ENCODE measurements around the gene TMX4. TPM values are rescaled to one million over a fixed set of nuclear protein-coding genes. Genes with fewer than 3 reads are reported as not detected.
"Not testable (repeated sequence)": the region's sequence is repeated elsewhere in the genome, so short reads cannot be mapped to it uniquely, and the experiment has no call there.

The TMX4 gene
- total RNA-seq, 1 experiment from 2014 or later, result 6.2 TPM

GRCh38 chr20:7981374-7981773, 38.2 kb downstream of the TMX4 start:
- in situ Hi-C loops (cut with HindIII; ENCODE audit: low pct_unique_long_range_greater_than_20kb, low sequenced_read_pairs), result no loop called here
- DNase-seq (ENCODE audit: low read depth), result no peak

GRCh38 chr20:7980332-7981046, 39.1 kb downstream of the TMX4 start:
- peak; percentile 36 for DNase-seq (ENCODE audit: low read depth)
- in situ Hi-C loops (cut with HindIII; ENCODE audit: low pct_unique_long_range_greater_than_20kb, low sequenced_read_pairs), result no loop called here

GRCh38 chr20:7977709-7978108, 41.9 kb downstream of the TMX4 start:
- no peak for DNase-seq (ENCODE audit: low read depth)
- in situ Hi-C loops (cut with HindIII; ENCODE audit: low pct_unique_long_range_greater_than_20kb, low sequenced_read_pairs), result no loop called here

- DNase-seq (ENCODE audit: low read depth), result no peak
- in situ Hi-C loops (cut with HindIII; ENCODE audit: low pct_unique_long_range_greater_than_20kb, low sequenced_read_pairs), result no loop called here
Measured at GRCh38 chr20:7975851-7976414, 43.6 kb downstream of the TMX4 start.

- DNase-seq (ENCODE audit: low read depth), result no peak
- in situ Hi-C loops (cut with HindIII; ENCODE audit: low pct_unique_long_range_greater_than_20kb, low sequenced_read_pairs), result no loop called here
Measured at GRCh38 chr20:7974785-7975435, 44.7 kb downstream of the TMX4 start.

GRCh38 chr20:7971536-7972280, 47.9 kb downstream of the TMX4 start:
- DNase-seq (ENCODE audit: low read depth), result no peak
- in situ Hi-C loops (cut with HindIII; ENCODE audit: low pct_unique_long_range_greater_than_20kb, low sequenced_read_pairs), result no loop called here

- DNase-seq (ENCODE audit: low read depth), result no peak
- in situ Hi-C loops (cut with HindIII; ENCODE audit: low pct_unique_long_range_greater_than_20kb, low sequenced_read_pairs), result no loop called here
Measured at GRCh38 chr20:7967199-7967844, 52.2 kb downstream of the TMX4 start.

- DNase-seq (ENCODE audit: low read depth), result no peak
- in situ Hi-C loops (cut with HindIII; ENCODE audit: low pct_unique_long_range_greater_than_20kb, low sequenced_read_pairs), result no loop called here
Measured at GRCh38 chr20:7966176-7966575, 53.4 kb downstream of the TMX4 start.

- no peak for DNase-seq (ENCODE audit: low read depth)
- in situ Hi-C loops (cut with HindIII; ENCODE audit: low pct_unique_long_range_greater_than_20kb, low sequenced_read_pairs), result no loop called here
Measured at GRCh38 chr20:7959484-7959883, 60.1 kb downstream of the TMX4 start.

GRCh38 chr20:7956561-7956960, 63.0 kb downstream of the TMX4 start:
- in situ Hi-C loops (cut with HindIII; ENCODE audit: low pct_unique_long_range_greater_than_20kb, low sequenced_read_pairs); DNase-seq (ENCODE audit: low read depth): not testable (repeated sequence)

GRCh38 chr20:7950387-7950786, 69.2 kb downstream of the TMX4 start:
- no peak for DNase-seq (ENCODE audit: low read depth)
- in situ Hi-C loops (cut with HindIII; ENCODE audit: low pct_unique_long_range_greater_than_20kb, low sequenced_read_pairs), result no loop called here

GRCh38 chr20:7943891-7944290, 75.7 kb downstream of the TMX4 start:
- no peak for DNase-seq (ENCODE audit: low read depth)
- in situ Hi-C loops (cut with HindIII; ENCODE audit: low pct_unique_long_range_greater_than_20kb, low sequenced_read_pairs), result no loop called here

- DNase-seq (ENCODE audit: low read depth), result no peak
- in situ Hi-C loops (cut with HindIII; ENCODE audit: low pct_unique_long_range_greater_than_20kb, low sequenced_read_pairs), result no loop called here
Measured at GRCh38 chr20:7940341-7940740, 79.2 kb downstream of the TMX4 start, which contains the start of gene HAO1. TSS of gene HAO1 (minus strand) at chr20:7940458. CDS start at chr20:7940422, 36 bp downstream.

- in situ Hi-C loops (cut with HindIII; ENCODE audit: low pct_unique_long_range_greater_than_20kb, low sequenced_read_pairs), result no loop called here
Measured at GRCh38 chr20:7939663-7940062, 79.9 kb downstream of the TMX4 start.

GRCh38 chr20:7938058-7938457, 81.5 kb downstream of the TMX4 start:
- in situ Hi-C loops (cut with HindIII; ENCODE audit: low pct_unique_long_range_greater_than_20kb, low sequenced_read_pairs), result no loop called here
- DNase-seq (ENCODE audit: low read depth), result no peak

More at GRCh38 chr20:7939663-7940062, 79.9 kb downstream of the TMX4 start:
- DNase-seq (ENCODE audit: low read depth), result no peak

- in situ Hi-C loops (cut with HindIII; ENCODE audit: low pct_unique_long_range_greater_than_20kb, low sequenced_read_pairs), result no loop called here
- no peak for DNase-seq (ENCODE audit: low read depth)
Measured at GRCh38 chr20:7937328-7937727, 82.2 kb downstream of the TMX4 start.

- in situ Hi-C loops (cut with HindIII; ENCODE audit: low pct_unique_long_range_greater_than_20kb, low sequenced_read_pairs), result no loop called here
- DNase-seq (ENCODE audit: low read depth), result no peak
Measured at GRCh38 chr20:7935027-7935551, 84.5 kb downstream of the TMX4 start.

- in situ Hi-C loops (cut with HindIII; ENCODE audit: low pct_unique_long_range_greater_than_20kb, low sequenced_read_pairs), result no loop called here
- DNase-seq (ENCODE audit: low read depth), result no peak
Measured at GRCh38 chr20:7933346-7933745, 86.2 kb downstream of the TMX4 start.
